Measurements from ENCODE around the gene FOXC1.

GRCh38 chr6:1580585-1580984 is 29.1 kb upstream of the FOXC1 start:
- TF ChIP-seq, protein P1, sequence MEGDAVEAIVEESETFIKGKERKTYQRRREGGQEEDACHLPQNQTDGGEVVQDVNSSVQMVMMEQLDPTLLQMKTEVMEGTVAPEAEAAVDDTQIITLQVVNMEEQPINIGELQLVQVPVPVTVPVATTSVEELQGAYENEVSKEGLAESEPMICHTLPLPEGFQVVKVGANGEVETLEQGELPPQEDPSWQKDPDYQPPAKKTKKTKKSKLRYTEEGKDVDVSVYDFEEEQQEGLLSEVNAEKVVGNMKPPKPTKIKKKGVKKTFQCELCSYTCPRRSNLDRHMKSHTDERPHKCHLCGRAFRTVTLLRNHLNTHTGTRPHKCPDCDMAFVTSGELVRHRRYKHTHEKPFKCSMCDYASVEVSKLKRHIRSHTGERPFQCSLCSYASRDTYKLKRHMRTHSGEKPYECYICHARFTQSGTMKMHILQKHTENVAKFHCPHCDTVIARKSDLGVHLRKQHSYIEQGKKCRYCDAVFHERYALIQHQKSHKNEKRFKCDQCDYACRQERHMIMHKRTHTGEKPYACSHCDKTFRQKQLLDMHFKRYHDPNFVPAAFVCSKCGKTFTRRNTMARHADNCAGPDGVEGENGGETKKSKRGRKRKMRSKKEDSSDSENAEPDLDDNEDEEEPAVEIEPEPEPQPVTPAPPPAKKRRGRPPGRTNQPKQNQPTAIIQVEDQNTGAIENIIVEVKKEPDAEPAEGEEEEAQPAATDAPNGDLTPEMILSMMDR (IDR thresholded peaks at IDR 0.05; ENCODE audit: low read depth, low read length, missing input control): no peak
- TF ChIP-seq, protein P2, sequence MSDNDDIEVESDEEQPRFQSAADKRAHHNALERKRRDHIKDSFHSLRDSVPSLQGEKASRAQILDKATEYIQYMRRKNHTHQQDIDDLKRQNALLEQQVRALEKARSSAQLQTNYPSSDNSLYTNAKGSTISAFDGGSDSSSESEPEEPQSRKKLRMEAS (IDR thresholded peaks at IDR 0.05): no peak
- TF ChIP-seq REST (IDR thresholded peaks at IDR 0.05): no peak
- TF ChIP-seq EGR1 (IDR thresholded peaks at IDR 0.05; ENCODE audit: low read depth in 2 of 2): no peak
- TF ChIP-seq SP1 (IDR thresholded peaks at IDR 0.05): no peak
- no peak for TF ChIP-seq TAF1 (conservative IDR thresholded peaks at IDR 0.05)
- TF ChIP-seq JUND (IDR thresholded peaks at IDR 0.05): no peak
